ENCODE results near the gene KCNK4. TPM values are rescaled to one million over a fixed set of nuclear protein-coding genes. Genes with fewer than 3 reads are reported as not detected.

The KCNK4 gene
- total RNA-seq, 1 donor from 2014 or later: not detected

DNA sequence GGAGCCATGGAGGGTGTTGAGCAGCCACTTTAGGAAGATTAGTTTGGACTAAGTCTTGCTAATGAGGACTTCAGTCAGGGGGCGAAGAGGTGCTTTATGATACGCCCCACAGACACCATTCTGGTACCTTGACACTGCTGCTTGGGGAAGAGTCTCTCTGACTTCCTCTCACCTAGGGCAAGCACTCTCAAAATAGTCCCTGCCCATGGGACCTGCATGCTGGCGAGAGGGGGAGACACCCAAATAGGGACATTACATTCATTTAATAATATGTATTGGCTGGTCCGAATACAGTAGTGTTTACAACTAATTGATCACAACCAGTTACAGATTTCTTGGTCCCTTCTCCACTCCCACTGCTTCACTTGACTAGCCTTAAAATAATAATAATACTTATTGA, 4.7 kb downstream of the KCNK4 start:
- no peaks in the 10 kb centered on the region for H3K36me3 ChIP-seq
- DNase-seq (no peak), ATAC-seq (no peak)
- no peak overlapping the region for H3K4me3 ChIP-seq
- peaks cover 19% of the 10 kb centered on the region for H3K4me1 ChIP-seq
- intact Hi-C loops (cut with DNase I): no loop called here
- no peaks in the 10 kb centered on the region for H3K9me3 ChIP-seq
- H3K27me3 ChIP-seq: peaks cover 85% of the 10 kb centered on the region
- TF ChIP-seq, protein P1, sequence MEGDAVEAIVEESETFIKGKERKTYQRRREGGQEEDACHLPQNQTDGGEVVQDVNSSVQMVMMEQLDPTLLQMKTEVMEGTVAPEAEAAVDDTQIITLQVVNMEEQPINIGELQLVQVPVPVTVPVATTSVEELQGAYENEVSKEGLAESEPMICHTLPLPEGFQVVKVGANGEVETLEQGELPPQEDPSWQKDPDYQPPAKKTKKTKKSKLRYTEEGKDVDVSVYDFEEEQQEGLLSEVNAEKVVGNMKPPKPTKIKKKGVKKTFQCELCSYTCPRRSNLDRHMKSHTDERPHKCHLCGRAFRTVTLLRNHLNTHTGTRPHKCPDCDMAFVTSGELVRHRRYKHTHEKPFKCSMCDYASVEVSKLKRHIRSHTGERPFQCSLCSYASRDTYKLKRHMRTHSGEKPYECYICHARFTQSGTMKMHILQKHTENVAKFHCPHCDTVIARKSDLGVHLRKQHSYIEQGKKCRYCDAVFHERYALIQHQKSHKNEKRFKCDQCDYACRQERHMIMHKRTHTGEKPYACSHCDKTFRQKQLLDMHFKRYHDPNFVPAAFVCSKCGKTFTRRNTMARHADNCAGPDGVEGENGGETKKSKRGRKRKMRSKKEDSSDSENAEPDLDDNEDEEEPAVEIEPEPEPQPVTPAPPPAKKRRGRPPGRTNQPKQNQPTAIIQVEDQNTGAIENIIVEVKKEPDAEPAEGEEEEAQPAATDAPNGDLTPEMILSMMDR (IDR thresholded peaks at IDR 0.05): no peak
- no peak overlapping the region for H3K27ac ChIP-seq

DNA sequence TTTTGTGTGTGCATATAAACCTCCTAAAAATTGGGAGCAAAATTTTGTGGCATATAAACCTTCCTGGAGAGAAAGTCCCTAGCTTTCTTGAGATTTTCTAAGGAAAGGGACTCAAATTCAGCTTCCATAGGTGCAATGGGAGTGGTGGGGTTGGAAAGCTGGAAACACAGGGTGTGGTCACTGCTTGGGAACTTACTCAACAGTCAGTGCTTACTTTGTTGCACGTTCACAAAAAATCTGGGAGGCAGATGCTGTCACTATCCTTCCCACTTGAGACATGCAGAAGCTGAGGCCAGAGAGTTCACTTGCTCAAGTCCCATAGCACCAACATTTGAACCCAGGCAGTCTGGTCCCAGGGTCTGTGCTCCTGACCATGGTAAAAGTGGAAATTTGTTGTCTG, 5.1 kb downstream of the KCNK4 start:
- ATAC-seq (no peak), DNase-seq (no peak)
- intact Hi-C loops (cut with DNase I): no loop called here
- Histone ChIP-seq H3K4me3 (no peak overlapping the region), H3K4me1 (peaks cover 19% of the 10 kb centered on the region), H3K36me3 (no peaks in the 10 kb centered on the region), H3K9me3 (no peaks in the 10 kb centered on the region), H3K27ac (no peak overlapping the region), H3K27me3 (peaks cover 81% of the 10 kb centered on the region)
- TF ChIP-seq, protein P1 (IDR thresholded peaks at IDR 0.05): no peak

DNA sequence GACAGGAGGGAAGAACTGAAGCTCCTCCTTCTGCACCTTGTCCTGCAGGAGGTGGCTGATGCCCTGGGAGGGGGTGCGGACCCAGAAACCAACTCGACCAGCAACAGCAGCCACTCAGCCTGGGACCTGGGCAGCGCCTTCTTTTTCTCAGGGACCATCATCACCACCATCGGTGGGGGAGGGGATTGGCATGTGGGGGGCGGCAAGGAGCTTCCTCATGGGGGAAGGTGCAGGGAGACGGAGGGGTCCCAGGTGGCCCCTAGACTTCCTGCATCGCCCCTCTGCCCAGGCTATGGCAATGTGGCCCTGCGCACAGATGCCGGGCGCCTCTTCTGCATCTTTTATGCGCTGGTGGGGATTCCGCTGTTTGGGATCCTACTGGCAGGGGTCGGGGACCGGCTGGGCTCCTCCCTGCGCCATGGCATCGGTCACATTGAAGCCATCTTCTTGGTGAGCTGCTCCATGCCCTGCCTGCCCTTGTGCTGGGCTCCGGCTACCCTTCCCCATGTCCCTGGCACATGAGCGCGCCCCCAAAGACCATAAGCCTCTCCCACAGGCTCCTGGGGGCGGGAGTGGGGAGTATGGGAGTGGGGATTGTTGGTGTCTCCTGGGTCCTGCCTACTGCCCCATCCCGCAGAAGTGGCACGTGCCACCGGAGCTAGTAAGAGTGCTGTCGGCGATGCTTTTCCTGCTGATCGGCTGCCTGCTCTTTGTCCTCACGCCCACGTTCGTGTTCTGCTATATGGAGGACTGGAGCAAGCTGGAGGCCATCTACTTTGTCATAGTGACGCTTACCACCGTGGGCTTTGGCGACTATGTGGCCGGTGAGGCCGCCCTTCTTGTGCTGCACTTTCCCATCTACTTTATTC, 6.0 kb downstream of the KCNK4 start:
- no peaks in the 10 kb centered on the region for H3K9me3 ChIP-seq
- H3K4me1 ChIP-seq: peaks cover 19% of the 10 kb centered on the region
- DNase-seq: no peak
- no peak overlapping the region for H3K27ac ChIP-seq
- H3K4me3 ChIP-seq: no peak overlapping the region
- H3K36me3 ChIP-seq: no peaks in the 10 kb centered on the region
- TF ChIP-seq, protein P1 (IDR thresholded peaks at IDR 0.05): no peak
- H3K27me3 ChIP-seq: peaks cover 73% of the 10 kb centered on the region
- ATAC-seq: no peak
- intact Hi-C loops (cut with DNase I): no loop called here

- Histone ChIP-seq H3K4me1 (peaks cover 19% of the 10 kb centered on the region), H3K4me3 (no peak overlapping the region), H3K27ac (no peak overlapping the region), H3K36me3 (no peaks in the 10 kb centered on the region), H3K27me3 (peaks cover 65% of the 10 kb centered on the region), H3K9me3 (no peaks in the 10 kb centered on the region)
- DNase-seq: no peak
- intact Hi-C loops (cut with DNase I): no loop called here
- no peak for ATAC-seq
- TF ChIP-seq, protein P1 (IDR thresholded peaks at IDR 0.05): no peak
These were observed 6.7 kb downstream of the KCNK4 start for GRCh38 chr11:64297699-64298358.

GRCh38 chr11:64298966-64299846, 8.1 kb downstream of the KCNK4 start:
- Histone ChIP-seq H3K27me3 (peaks cover 57% of the 10 kb centered on the region), H3K4me3 (peak overlapping the region; percentile 55), H3K36me3 (no peaks in the 10 kb centered on the region), H3K9me3 (no peaks in the 10 kb centered on the region), H3K27ac (peak overlapping the region; percentile 48), H3K4me1 (peaks cover 24% of the 10 kb centered on the region)
- TF ChIP-seq, protein P1 (IDR thresholded peaks at IDR 0.05): no peak
- peak; percentile 65 for ATAC-seq
- intact Hi-C loops (cut with DNase I): no loop called here
- peak; percentile 86 for DNase-seq

Measured in upper lobe of right lung (tissue), 1 donor.